ENCODE results near the gene NKTR.
"Not testable (repeated sequence)": the region's sequence is repeated elsewhere in the genome, so short reads cannot be mapped to it uniquely, and the experiment has no call there.

Gene NKTR

DNA sequence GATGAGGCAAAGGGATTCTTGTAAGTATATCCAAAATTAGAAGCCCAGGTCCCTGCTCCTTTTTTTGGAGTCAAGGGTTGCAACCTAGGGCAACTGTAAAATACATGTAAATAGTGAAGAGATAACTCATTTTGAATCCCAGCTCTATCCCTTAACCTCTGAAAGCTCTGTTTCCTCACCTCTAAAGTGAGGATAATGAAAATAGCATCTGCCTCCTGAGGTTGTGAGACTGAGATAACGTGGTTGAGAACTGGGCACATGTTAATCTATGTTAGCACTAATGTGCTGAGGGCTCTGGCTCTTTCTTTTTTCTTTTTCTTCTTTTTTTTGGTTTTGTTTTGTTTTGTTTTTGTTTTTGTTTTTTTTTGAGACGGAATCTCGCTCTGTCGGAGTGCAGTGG is 4.8 kb upstream of the NKTR start:
- DNase-seq (ENCODE audit: low spot score), result no peak

DNA sequence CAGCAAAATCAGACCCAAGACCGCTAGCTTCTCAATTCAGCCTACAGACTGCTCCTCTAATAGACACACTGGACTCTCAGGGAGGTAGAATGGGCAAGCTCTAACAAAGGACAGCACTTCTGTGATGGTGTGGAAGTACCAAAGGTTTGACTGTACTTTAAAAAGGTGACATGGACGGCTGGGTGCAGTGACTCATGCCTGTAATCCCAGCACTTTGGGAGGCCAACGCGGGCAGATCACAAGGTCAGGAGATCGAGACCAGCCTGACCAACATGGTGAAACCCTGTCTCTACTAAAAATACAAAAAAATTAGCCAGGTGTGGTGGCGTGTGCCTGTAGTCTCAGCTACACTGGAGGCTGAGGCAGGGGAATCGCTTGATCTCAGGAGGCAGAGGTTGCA is 3.4 kb upstream of the NKTR start:
- not testable (repeated sequence) for DNase-seq (ENCODE audit: low spot score)

DNA sequence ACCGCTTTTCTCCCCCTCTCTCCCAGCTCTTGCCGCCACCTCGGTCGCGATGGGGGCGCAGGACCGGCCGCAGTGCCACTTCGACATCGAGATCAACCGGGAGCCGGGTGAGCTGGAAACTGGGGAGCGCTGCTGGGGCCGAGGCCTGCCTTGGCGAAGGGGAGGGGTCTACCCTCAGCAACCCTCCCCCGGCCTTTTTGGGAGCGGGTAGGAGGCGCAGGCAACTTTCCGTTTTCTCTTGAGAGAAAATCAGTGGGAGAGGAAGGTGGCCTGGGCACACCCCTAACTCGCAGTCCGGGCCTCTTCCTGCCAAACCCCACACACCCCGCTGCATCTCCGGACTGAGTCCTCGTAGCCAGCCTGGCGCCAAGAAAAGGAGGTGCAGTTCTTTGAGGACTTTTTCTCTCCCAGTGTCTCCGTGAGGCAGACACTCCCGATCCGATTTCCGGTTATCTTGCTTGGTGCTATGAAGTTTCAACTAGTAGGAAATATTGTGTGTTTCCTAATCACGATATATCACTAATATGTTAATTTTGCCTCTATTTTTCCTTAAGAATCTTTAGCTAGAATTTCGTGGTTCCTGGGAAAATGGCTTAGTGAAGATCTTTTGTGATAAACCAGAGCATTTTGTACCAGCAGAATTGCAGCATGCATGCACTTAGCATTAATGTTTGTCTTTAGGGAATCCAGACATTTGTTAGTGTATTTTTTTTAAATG is 631 bp downstream of the NKTR start:
- peak; percentile 61 for DNase-seq (ENCODE audit: low spot score)

DNA sequence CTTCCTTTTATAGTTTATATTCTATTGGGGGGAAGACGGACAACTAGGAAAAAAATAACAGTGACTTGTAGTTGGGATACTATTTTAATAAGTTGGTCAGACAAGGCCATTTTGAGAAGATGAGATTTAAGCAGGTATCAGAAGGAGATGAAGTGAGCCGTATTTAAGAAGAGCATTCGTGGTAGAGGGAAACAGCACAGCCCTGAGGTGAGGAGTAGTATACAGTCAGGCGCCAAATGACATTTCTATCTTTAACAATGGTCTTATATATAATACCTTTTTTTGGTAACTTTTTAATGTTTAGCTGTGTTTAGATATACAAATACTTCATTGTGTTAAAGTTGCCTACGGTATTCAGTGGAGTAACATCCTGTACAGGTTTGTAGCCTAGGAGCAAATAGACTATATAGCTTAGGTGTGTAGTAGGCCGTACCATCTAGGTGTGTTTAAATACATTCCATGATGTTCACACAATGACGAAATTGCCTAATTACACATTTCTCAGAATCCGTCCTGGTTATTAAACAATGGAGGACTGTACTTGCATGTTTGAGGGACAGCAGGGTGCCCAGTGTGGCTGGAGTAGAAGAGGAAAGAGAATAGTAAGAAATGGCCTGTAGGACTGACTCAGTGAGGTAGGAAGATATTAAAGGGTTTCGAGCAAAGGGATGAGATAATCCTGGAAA is 1.6 kb downstream of the NKTR start:
- DNase-seq (ENCODE audit: low spot score), result no peak

DNA sequence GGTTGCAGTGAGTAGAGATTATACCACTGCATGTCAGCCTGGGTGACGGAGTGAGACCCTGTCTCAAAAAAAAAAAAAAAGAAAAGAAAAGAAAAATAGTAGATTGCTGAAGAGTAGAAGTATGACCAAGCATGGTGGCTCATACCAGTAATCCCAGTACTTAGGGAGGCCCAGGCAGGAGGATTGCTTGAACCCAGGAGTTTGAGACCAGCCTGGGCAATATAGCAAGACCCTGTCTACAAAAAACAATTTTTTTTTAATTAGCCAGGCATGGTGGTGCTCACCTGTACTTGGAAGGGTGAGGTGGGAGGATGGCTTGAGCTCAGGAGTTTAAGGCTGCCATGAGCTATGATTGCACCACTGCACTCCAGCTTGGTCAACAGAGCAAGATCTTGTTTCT is 2.5 kb downstream of the NKTR start:
- DNase-seq (ENCODE audit: low spot score), result no peak

DNA sequence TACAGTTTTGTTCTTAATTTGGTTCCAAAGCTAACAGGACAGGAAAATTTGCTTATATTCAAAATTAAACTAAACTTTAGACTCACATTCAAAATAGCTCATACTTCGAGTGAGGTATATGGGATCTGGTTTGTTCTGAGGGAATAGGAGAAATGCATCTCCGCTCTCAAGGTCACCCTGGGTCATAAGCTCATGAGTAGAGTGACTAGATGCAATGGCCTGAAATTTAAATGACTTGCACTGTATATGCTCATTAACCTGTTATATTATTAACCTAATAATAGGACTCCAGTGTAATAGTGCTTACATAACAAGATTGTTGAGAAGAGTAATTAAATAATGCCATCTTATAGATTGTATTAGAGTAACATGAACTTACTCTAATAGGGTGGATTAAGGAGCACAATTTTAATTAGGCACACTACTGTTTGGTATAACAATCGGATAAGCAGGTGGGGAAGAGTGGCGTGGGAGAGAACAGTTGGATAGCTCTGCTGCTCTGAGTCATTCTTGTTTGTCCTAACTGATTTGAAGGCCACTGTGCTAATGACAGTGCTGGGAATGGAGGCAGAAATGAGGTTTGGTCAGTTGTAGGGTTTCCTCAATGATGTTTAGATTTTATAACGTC is 5.2 kb downstream of the NKTR start:
- DNase-seq (ENCODE audit: low spot score), result no peak

DNA sequence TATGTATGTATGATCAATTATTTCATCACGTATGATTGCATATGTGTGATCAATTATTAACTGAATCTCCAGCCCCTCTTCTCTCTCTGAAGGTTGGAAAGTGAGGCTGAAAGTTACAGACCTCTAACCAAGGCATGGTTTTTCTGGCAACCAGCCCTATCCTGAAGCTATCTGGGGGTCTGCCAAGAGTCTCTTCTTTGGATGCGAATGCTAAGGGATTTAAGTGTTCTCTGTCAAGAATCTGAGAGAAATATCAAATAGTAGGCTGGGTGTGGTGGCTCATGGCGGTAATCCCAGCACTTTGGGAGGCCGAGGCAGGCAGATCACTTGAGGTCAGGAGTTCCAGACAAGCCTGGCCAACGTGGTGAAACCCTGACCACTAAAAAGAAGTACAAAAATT is 8.1 kb downstream of the NKTR start:
- no peak for DNase-seq (ENCODE audit: low spot score)

DNA sequence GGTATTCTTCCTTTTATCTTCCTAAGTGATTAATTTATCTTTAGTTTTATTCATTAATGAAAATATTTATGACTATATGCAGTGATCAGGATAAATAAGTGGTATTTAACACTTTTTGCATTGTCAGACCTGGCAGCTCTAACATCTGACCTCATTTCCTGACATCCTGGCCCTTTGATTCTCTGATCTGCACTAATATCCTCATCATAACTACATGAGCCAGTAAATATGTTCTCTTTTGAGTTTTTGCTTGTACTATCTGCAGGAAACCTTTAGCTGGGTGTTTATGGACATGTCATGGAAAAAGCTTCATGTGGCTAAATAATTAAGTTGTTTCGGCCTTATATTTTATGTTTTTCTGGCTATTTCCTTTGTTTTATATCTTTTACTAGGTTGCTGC is 10.5 kb downstream of the NKTR start:
- no peak for DNase-seq (ENCODE audit: low spot score)

DNA sequence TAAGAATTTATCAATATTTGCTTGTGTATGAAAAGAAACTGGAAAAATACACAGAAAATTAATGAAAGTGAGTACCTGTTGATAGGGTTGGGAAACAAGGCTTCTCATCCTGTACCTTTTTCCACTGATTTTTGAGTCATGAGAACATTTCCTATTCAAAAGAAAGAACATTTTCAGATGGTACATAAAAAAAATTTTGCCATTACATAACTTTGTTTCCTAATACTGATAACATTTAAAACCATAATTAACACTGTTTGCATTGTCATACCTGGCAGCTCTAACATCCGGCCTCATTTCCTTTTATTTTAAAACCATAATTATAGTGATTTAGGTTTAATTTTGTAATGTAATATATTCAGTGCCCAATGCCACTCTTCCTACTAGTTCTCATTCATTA is 11.7 kb downstream of the NKTR start:
- no peak for DNase-seq (ENCODE audit: low spot score)

DNA sequence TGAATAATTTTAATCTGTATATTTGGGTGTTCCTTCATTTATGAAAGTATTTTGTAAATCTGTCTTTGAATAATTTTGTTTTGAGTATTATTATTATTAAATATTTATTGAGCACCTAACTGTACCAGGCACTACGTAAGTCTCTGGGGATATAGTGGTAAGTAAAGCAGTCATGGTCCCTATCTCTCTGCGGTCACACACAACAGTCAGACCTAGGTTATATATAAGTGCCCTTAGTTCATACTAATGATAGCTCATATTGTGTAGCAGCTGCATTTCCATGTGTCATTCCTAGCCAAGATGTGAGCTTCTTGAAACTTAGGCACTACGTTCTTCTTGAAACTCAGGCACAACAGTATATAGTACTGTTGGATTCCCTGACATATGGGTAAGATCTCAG is 12.4 kb downstream of the NKTR start:
- no peak for DNase-seq (ENCODE audit: low spot score)

DNA sequence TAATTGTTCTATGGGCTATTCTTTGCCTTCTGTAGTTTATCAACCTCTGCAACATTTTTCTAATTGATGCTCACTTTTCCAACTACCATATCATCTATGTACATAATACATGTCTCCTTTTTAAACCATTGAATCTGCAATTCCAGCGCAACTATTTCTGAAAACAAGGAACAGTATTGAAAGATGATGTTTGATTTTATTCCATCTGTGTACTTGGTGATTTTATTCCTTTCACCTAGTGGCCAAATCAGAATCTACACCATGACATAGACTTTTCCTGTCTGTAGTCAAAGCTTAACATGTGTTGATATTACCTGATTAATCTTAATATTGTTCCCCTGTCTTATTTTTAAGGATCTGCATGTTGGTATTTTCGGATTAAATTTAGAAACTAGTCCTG is 13.0 kb downstream of the NKTR start:
- DNase-seq (ENCODE audit: low spot score), result no peak

DNA sequence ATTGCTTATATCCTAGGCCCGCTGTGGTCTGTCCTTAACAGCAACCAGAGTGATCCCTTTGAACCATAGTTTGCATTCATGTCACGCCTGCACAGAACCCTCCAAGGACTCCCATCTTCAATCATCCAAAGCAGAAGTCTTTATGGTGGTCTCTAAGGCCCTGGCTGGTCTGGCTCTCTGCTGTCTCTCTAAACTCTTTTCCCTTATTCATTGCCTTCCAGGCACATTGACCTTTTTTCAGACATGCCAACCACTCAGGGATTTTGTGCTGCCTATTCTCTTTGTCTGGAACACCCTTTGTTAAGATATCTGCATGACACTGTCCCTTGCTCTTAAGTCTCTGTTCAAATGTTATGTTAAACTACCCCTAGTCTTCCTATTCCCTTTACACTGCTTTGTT is 31.1 kb downstream of the NKTR start:
- DNase-seq (ENCODE audit: low spot score), result no peak

DNA sequence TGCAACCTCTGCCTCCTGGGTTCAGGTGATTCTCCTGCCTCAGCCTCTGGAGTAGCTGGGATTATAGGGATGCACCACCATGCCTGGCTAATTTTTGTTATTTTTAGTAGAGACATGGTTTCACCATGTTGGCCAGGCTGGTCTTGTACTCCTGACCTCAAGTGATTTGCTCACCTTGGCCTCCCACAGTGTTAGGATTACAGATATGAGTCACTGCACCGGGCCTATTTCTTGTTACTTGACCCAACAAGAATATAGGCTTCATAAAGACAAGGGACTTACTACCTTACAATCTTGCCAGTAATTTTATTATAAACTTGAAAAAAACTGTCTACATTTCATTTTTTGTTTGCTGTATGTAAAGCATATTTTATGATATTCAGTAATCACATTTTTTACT is 31.7 kb downstream of the NKTR start:
- no peak for DNase-seq (ENCODE audit: low spot score)

DNA sequence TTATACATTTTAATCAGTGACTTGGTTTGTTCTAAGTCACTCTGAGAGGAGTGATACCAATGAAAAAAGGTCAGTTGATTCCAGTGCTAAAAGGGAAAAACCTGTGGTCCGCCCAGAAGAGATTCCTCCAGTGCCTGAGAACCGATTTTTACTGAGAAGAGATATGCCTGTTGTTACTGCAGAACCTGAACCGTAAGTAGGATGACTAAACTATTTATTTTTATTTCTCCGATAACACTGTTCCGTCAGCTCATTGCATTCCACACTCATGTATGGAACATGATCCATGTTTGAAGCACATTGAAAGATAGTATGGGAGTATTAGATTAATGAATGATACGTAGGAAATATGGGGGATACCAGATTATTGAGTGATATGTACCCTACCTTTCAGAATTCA is 33.1 kb downstream of the NKTR start:
- no peak for DNase-seq (ENCODE audit: low spot score)

DNA sequence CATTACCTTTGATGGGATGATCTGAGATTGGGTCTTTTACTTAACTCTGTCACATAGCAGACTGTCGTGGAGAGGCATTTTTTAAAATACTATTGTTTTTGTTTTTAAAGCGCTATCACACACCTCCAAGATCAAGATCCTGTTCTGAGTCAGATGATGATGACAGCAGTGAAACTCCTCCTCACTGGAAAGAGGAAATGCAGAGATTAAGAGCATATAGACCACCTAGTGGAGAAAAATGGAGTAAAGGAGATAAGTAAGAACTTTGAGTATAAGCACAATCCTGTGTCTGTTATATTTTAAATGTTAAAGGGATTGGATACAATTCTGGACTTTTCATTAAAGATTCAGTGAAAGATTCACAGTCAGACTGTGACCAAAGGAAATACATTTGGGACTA is 34.6 kb downstream of the NKTR start:
- DNase-seq (ENCODE audit: low spot score), result no peak

DNA sequence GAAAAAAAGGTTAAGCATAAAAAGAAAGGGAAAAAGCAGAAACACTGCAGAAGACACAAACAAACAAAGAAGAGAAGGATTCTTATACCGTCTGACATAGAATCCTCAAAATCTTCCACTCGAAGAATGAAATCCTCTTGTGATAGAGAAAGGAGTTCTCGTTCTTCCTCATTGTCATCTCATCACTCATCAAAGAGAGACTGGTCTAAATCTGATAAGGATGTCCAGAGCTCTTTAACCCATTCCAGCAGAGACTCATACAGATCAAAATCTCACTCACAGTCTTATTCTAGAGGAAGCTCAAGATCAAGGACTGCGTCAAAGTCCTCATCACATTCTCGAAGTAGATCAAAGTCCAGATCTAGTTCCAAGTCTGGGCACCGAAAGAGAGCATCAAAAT is 36.5 kb downstream of the NKTR start:
- DNase-seq (ENCODE audit: low spot score), result no peak

DNA sequence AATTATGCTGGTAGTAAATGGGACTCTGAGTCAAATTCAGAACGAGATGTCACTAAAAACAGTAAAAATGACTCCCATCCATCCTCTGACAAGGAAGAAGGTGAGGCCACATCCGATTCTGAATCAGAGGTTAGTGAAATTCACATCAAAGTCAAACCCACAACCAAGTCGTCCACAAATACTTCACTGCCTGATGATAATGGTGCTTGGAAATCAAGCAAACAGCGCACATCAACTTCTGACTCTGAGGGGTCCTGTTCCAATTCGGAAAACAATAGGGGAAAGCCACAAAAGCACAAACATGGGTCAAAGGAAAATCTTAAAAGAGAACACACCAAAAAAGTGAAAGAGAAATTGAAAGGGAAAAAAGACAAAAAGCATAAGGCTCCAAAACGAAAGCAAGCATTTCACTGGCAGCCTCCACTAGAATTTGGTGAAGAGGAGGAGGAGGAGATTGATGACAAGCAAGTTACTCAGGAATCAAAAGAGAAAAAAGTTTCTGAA is 37.9 kb downstream of the NKTR start:
- no peak for DNase-seq (ENCODE audit: low spot score)

DNA sequence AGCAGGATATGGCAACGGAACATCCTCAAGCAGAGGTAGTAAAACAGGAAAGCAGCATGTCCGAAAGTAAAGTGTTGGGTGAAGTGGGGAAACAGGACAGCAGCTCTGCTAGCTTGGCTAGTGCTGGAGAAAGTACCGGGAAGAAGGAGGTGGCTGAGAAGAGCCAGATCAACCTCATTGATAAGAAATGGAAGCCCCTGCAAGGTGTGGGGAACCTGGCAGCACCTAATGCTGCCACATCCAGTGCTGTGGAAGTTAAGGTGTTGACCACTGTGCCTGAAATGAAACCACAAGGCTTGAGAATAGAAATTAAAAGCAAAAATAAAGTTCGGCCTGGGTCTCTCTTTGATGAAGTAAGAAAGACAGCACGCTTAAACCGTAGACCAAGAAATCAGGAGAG is 38.7 kb downstream of the NKTR start:
- no peak for DNase-seq (ENCODE audit: low spot score)

DNA sequence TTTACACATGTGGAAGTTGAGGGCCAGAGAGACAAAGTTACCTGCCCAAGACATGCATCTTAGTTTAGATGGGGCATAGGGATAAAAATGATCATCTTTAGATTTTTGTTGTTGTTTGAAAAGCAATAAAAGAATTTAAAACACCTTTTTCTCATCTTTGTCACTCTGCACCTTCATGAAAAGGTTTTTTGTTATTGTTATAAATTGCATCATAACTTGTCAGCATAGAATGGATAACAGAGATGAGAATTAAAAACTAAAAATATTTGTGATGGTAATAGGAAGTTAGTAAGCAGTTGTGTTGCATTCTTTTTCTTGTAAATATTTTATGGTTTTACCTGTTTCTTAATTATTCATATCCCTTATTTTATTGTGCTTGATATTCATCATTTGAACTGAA is 39.6 kb downstream of the NKTR start:
- DNase-seq (ENCODE audit: low spot score), result no peak

DNA sequence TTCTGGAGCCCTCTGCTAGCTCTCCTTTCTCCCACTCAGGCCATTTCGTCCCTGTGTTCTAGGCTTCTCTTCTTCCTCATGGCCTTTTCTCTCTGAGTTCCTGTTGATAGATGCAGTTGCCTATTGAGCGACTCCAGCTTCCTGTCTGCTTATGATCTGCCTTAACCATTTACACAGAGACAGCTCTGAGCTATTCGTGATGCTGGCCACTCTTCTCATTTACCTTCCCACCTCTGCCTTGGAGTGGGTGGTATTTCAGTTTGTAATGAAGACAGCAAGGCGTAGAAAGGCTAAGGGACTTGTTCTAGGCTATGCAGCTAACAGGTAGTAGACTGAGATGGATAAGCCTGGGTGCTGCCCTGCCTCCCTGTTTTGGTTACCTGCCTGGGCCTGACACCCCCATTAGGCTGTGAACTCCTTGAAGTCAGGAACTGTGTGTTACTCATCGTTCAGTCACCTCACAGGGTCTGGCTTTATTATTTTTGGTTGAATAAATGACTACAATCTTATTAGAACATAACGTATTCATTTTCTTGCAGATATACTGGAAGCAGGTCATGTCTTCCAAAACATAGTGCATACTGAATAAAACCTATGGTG is 40.4 kb downstream of the NKTR start:
- no peak for DNase-seq (ENCODE audit: low spot score)

DNA sequence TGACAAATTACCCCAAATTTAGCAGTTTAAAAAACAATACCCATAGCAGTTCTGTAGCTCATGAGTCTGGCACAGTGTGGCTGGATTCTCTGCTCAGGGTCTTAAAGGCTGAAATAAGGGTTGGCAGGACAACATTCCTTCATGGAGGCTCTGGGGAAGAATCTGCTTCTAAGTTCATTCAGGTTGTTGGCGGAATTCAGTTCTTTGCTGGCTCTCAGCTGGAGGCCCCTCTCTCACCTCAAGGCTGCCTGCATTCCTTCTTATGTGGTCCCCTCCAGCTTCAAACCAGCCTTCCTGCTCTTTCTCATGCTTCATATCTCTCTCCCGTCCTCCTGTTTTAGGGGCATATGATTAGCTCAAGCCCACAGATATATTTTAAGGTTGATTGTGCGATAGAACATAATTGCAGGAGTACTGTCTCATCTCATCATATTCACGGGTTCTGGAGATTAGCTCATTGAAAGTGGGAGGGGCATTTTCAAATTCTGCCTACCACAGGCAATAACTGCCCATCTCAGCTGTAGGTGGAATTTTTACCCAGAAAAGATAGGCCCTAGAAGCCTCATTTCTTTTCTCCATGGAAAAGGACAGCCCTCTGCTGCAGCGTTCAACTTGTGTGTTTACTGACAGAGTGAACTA is 47.5 kb downstream of the NKTR start:
- DNase-seq (ENCODE audit: low spot score), result no peak

DNA sequence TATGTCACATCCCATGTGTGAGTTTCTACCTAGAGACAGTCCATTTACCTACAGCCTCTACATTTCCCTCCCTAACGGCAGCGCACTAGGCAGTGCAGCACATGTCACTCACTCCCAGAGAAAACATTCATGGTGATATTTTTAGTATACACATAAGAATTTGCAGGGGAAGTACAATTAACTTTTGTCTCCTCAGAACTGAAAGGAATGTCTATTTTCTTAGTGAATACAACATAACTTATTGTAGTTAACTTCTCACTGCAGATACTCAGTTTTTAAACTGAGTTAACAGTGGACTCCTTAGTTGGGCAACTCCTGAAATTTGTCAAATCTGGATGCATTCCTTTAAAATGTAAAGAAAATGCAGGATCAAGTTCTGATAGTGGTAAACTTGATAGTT is 48.5 kb downstream of the NKTR start:
- no peak for DNase-seq (ENCODE audit: low spot score)

DNA sequence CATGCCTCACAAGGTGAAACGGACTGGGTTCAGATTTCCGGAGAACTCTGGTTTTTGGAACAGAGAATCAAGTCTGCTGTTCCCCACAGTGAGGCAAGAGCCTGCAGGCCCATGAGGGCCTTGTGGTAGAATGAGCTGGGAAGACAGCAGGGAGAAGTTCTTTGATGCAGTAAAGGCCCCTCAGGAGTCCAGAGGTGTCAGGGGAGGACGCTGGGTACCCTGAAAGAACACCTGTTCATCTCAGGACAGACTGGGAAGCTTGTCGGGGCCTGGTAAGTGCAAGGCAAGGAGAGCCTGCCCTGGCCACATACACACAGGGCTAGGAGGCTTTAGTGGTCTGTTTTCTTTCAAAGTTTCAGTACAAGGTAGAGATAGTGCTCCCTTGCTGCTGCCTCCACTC is 49.3 kb downstream of the NKTR start:
- no peak for DNase-seq (ENCODE audit: low spot score)
